Transverse colon (tissue), 4 donors: Measurements from ENCODE around the gene KRT14.

Source experiments
- EP300 ChIP-seq: sonication (generic); formaldehyde crosslinking; IDR thresholded peaks from one replicate; pipeline ENCODE4 v1.6.1; 2017; ENCODE audit warnings: antibody characterized with exemption, low read depth
- POLR2A ChIP-seq: fragments of 450-650 bp; IDR thresholded peaks from one replicate; pipeline ENCODE4 v1.6.1; 2016; ENCODE audit warnings: antibody characterized with exemption, mild to moderate bottlenecking, moderate library complexity
- POLR2AphosphoS5 ChIP-seq, 3 donors: sonication (generic); formaldehyde crosslinking; IDR thresholded peaks; one replicate each; pipeline ENCODE4 v1.6.1; 2016; ENCODE audit warnings: antibody characterized with exemption in 3 of 3
- TF ChIP-seq, protein P1 (sequence below), 5 experiments: fragments of 200-600 bp in 3 of 5; fragments of 450-650 bp in 2 of 5; sonication (generic) in 3 of 5; IDR thresholded peaks; 1 replicate in 2 of 5; 2 replicates in 3 of 5; pipeline ENCODE4 v1.5.1; 2016 to 2017; ENCODE audit warnings: antibody characterized with exemption in 5 of 5, inconsistent platforms in 3 of 5, mild to moderate bottlenecking in 2 of 5, moderate library complexity in 1 of 5

DNA sequence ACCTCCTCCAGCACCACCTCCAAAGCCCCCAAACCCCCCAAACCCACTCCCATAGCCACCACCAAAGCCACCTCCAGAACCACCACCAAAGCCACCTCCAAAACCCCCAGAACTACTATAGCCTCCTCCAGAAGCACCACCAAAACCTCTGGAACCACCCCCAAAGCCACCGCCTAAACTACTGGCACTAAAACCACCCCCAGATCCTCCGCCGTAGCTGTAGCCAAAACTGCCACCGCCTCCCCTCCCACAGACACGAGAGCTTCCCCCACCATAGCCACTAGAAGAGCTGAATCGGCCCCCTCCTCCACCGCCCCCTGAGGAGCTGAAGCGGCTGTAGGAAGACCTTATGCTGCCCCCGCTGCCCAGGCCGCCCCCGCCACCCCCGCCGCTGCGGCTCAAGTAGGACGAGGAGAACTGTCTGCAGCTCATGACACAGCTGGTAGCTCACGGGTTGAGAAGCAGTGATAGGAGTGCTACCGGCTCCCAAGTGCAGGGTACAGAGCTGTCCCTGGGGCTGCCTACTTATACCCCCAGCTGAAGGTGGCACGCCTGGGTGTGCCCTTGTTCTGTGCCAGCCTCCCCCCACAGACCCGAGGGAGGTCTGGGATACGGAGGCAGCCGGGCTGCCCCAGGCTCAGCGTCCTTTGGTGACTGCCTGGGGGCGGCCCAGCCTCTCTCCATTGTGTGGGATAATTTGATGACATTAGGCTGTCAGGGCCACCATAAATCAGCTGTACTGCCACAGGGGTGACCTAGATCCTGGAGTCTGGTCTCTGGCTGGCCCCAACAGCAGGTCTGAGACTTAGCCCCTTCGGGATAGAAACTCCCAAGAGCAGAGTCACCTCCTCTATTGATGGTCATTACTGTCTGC, 14.9 kb downstream of the KRT14 start, which contains the start of gene KRT9:
- no peak for TF ChIP-seq POLR2A
- TF ChIP-seq, protein P1, sequence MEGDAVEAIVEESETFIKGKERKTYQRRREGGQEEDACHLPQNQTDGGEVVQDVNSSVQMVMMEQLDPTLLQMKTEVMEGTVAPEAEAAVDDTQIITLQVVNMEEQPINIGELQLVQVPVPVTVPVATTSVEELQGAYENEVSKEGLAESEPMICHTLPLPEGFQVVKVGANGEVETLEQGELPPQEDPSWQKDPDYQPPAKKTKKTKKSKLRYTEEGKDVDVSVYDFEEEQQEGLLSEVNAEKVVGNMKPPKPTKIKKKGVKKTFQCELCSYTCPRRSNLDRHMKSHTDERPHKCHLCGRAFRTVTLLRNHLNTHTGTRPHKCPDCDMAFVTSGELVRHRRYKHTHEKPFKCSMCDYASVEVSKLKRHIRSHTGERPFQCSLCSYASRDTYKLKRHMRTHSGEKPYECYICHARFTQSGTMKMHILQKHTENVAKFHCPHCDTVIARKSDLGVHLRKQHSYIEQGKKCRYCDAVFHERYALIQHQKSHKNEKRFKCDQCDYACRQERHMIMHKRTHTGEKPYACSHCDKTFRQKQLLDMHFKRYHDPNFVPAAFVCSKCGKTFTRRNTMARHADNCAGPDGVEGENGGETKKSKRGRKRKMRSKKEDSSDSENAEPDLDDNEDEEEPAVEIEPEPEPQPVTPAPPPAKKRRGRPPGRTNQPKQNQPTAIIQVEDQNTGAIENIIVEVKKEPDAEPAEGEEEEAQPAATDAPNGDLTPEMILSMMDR (IDR thresholded peaks at IDR 0.05), result no peak
- TF ChIP-seq POLR2AphosphoS5 (IDR thresholded peaks at IDR 0.05), result no peak
- TF ChIP-seq EP300, result no peak
